SK-N-SH (cell line): ENCODE measurements around the gene TUBB4A. TPM values are rescaled to one million over a fixed set of nuclear protein-coding genes. Genes with fewer than 3 reads are reported as not detected.

Experiments
- CTCF ChIA-PET: fragments of 300-600, 350-600 bp; formaldehyde crosslinking; extraction: SDS; loops from one replicate; lab custom pipeline; 2021; lab: Yijun Ruan, JAX
- POLR2A ChIA-PET: fragments of 350-600 bp; sonication (Branson Sonifier 250); formaldehyde crosslinking; extraction: SDS; loops from one replicate; lab custom pipeline; 2020; ENCODE audit warnings: antibody characterized with exemption, inconsistent platforms; lab: Yijun Ruan, JAX
- DNase-seq: peaks from one replicate; pipeline ENCODE4 v3.0.0; 2012
- H2AFZ ChIP-seq: fragments of 200-600 bp; sonication (generic); 2 replicates; pipeline ENCODE4 v1.8.1; 2016; ENCODE audit warnings: antibody characterized with exemption, mild to moderate bottlenecking, low read depth
- H3F3A ChIP-seq: fragments of 200-600 bp; sonication (generic); replicated peaks from 2 replicates; pipeline ENCODE3; 2016; ENCODE audit warnings: antibody characterized with exemption, mild to moderate bottlenecking; ENCODE audit not compliant: insufficient read depth
- H3K27ac ChIP-seq, 2 experiments: fragments of 200-500 bp in 1 of 2; fragments of 200-600 bp in 1 of 2; sonication (Bioruptor generic) in 1 of 2; sonication (generic), shearing (Covaris generic) in 1 of 2; 2 replicates each; pipeline versions ENCODE4 v1.5.1 to v1.6.1; 2014 to 2016; ENCODE audit warnings: low read depth in 2 of 2, inconsistent platforms in 1 of 2, low read length in 1 of 2, mild to moderate bottlenecking in 1 of 2, mixed read lengths in 1 of 2
- H3K27me3 ChIP-seq: fragments of 200-600 bp; sonication (generic), shearing (Covaris generic); 2 replicates; pipeline ENCODE4 v1.6.1; 2016; ENCODE audit warnings: mixed run types; ENCODE audit not compliant: insufficient read depth
- H3K36me3 ChIP-seq, 2 experiments: fragments of 200-500 bp in 1 of 2; fragments of 200-600 bp in 1 of 2; sonication (Bioruptor generic) in 1 of 2; sonication (generic) in 1 of 2; replicated peaks in 1 of 2; 2 replicates each; pipeline versions ENCODE3 to v1.5.1; 2014 to 2016; ENCODE audit warnings: low read length in 1 of 2, mild to moderate bottlenecking in 1 of 2; ENCODE audit not compliant: insufficient read depth in 2 of 2, control insufficient read depth in 1 of 2
- H3K4me1 ChIP-seq, 2 experiments: fragments of 200-500 bp in 1 of 2; fragments of 200-600 bp in 1 of 2; sonication (Bioruptor generic) in 1 of 2; sonication (generic), shearing (Covaris generic) in 1 of 2; 2 replicates each; pipeline versions ENCODE4 v1.5.1 to v1.6.1; 2014 to 2016; ENCODE audit warnings: low read depth in 1 of 2, low read length in 1 of 2, mixed run types in 1 of 2; ENCODE audit not compliant: insufficient read depth in 2 of 2, control insufficient read depth in 1 of 2
- H3K4me2 ChIP-seq: fragments of 200-600 bp; sonication (generic), shearing (Covaris generic); 2 replicates; pipeline ENCODE4 v1.6.1; 2017; ENCODE audit warnings: mixed run types
- H3K4me3 ChIP-seq, 2 experiments: fragments of 200-500 bp in 1 of 2; fragments of 200-600 bp in 1 of 2; sonication (Bioruptor generic) in 1 of 2; sonication (generic), shearing (Covaris generic) in 1 of 2; 2 replicates each; pipeline versions ENCODE4 v1.5.1 to v1.8.1; 2014 to 2016; ENCODE audit warnings: low read depth in 2 of 2, inconsistent platforms in 1 of 2, low read length in 1 of 2, mild to moderate bottlenecking in 1 of 2, mixed read lengths in 1 of 2, moderate library complexity in 1 of 2
- H3K79me2 ChIP-seq: fragments of 200-600 bp; sonication (generic); 2 replicates; pipeline ENCODE4 v1.8.1; 2017; ENCODE audit warnings: mild to moderate bottlenecking; ENCODE audit not compliant: insufficient read depth
- H3K9ac ChIP-seq: fragments of 200-600 bp; sonication (generic); 2 replicates; pipeline ENCODE4 v1.6.1; 2017; ENCODE audit warnings: mixed run types
- H3K9me2 ChIP-seq: fragments of 200-600 bp; sonication (generic); 2 replicates; pipeline ENCODE4 v1.6.1; 2017; ENCODE audit warnings: mixed run types
- H3K9me3 ChIP-seq: fragments of 200-600 bp; sonication (generic); 2 replicates; pipeline ENCODE4 v1.6.1; 2017; ENCODE audit warnings: mixed run types, mild to moderate bottlenecking, moderate library complexity
- H4K20me1 ChIP-seq: fragments of 200-600 bp; sonication (generic); 2 replicates; pipeline ENCODE4 v1.6.1; 2017; ENCODE audit warnings: mild to moderate bottlenecking, mixed run types; ENCODE audit not compliant: insufficient read depth
- CHD2 ChIP-seq: fragments of 150-350 bp; IDR thresholded peaks from 2 replicates; pipeline ENCODE4 v1.6.1; 2018; ENCODE audit warnings: low read length; ENCODE audit not compliant: partially characterized antibody
- FOXJ3 ChIP-seq: sonication (generic); formaldehyde crosslinking; IDR thresholded peaks from 2 replicates; pipeline ENCODE4 v1.5.1; 2020; ENCODE audit warnings: mild to moderate bottlenecking, missing genetic modification reagents
- GABPA ChIP-seq: IDR thresholded peaks from 2 replicates; pipeline ENCODE4 v1.4.0; 2012; ENCODE audit warnings: low read depth, mild to moderate bottlenecking
- MEF2A ChIP-seq: IDR thresholded peaks from 2 replicates; pipeline ENCODE4 v1.4.0; 2012; ENCODE audit warnings: low read depth, borderline replicate concordance
- NFIC ChIP-seq: IDR thresholded peaks from 2 replicates; pipeline ENCODE4 v1.4.0; 2012; ENCODE audit warnings: borderline replicate concordance
- NRF1 ChIP-seq: IDR thresholded peaks from 2 replicates; pipeline ENCODE4 v1.6.1; 2012; ENCODE audit warnings: low read depth, mild to moderate bottlenecking, low read length
- POLR2AphosphoS5 ChIP-seq: IDR thresholded peaks from 2 replicates; pipeline ENCODE4 v1.6.1; 2012; ENCODE audit warnings: low read depth, low read length
- SIN3A ChIP-seq: IDR thresholded peaks from 2 replicates; pipeline ENCODE4 v1.6.1; 2012; ENCODE audit warnings: low read depth, mild to moderate bottlenecking, low read length, moderate library complexity, borderline replicate concordance
- TCF12 ChIP-seq: IDR thresholded peaks from 2 replicates; pipeline ENCODE4 v1.4.0; 2012
- TEAD4 ChIP-seq: IDR thresholded peaks from 2 replicates; pipeline ENCODE4 v1.4.0; 2012; ENCODE audit warnings: mild to moderate bottlenecking, borderline replicate concordance; ENCODE audit not compliant: insufficient read depth
- YY1 ChIP-seq: IDR thresholded peaks from 2 replicates; pipeline ENCODE4 v1.4.0; 2012; ENCODE audit warnings: low read depth, mild to moderate bottlenecking
- WGBS: methylation state at CpG from one replicate; pipeline ENCODE4 v1.1.6; 2017; ENCODE audit warnings: low lambda C conversion rate; 5-methylcytosine and 5-hydroxymethylcytosine counted together
- polyA plus RNA-seq, 3 experiments: library from polyadenylated mRNA; depleted of rRNA; stranded (reverse); fragments of >200 nt; gene quantifications; 2 replicates each; pipeline ENCODE4 v1.2.3, GENCODE V29; 2012
- TF ChIP-seq, protein P1 (sequence below): IDR thresholded peaks from 2 replicates; pipeline ENCODE4 v1.4.0; 2012; ENCODE audit warnings: low read depth
- TF ChIP-seq, protein P2 (sequence below): fragments of 150-350 bp; IDR thresholded peaks from 2 replicates; pipeline ENCODE4 v1.6.1; 2017; ENCODE audit warnings: antibody characterized with exemption, low read length, low read depth, borderline replicate concordance
- TF ChIP-seq, protein P3 (sequence below): fragments of 150-350 bp; IDR thresholded peaks from 2 replicates; pipeline ENCODE4 v1.6.1; 2016; ENCODE audit warnings: mild to moderate bottlenecking, low read depth, low read length

Gene TUBB4A
- polyA plus RNA-seq, 1 of the 3 experiments (the other 2 are of a cell fraction): 4.5 TPM

DNA sequence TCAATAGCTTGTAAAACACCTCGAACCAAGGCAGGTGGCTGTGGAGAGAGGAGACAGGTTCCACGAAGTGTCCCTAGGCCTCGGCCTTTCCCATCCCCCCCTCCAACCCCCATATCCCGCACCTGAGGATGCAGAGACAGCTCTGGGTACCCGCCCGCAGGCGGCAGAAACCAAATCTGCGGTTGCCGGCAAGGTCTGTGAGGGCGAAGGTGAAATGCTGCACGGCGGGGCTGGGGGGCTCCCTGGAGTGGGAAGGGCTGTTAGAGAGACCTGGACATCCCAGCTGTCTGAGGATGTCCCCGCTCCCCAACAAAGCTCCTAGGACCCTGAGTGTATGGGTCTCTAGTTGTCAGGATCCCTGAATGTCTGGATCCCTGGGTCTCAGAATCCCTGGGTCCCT, 23.3 kb downstream of the TUBB4A start:
- Histone ChIP-seq H3K36me3 (no peaks in the 10 kb centered on the region), H3K4me1 (peaks cover 0 to 14% of the 10 kb centered on the region in 2 experiments; a peak in 1 of 4 replicates), H3K9me3 (no peaks in the 10 kb centered on the region), H3K27me3 (peaks cover 20% of the 10 kb centered on the region), H4K20me1 (no peaks in the 10 kb centered on the region), H2AFZ (no peak overlapping the region), H3K9me2 (no peaks in the 10 kb centered on the region), H3K79me2 (no peaks in the 10 kb centered on the region), H3K4me3 (no peak overlapping the region), H3K4me2 (no peak overlapping the region), H3K27ac (no peak overlapping the region), H3F3A (no peaks in the 10 kb centered on the region), H3K9ac (no peak overlapping the region)
- ChIA-PET CTCF (no interaction called here), POLR2A (no interaction called here)
- TF ChIP-seq, protein P1, sequence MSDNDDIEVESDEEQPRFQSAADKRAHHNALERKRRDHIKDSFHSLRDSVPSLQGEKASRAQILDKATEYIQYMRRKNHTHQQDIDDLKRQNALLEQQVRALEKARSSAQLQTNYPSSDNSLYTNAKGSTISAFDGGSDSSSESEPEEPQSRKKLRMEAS: no peak
- TF ChIP-seq YY1 (no peak), NRF1 (no peak), FOXJ3 (CRISPR knock-in tag) (no peak), SIN3A (no peak), TEAD4 (no peak), NFIC (no peak), POLR2AphosphoS5 (no peak), MEF2A (no peak)
- TF ChIP-seq, protein P2, sequence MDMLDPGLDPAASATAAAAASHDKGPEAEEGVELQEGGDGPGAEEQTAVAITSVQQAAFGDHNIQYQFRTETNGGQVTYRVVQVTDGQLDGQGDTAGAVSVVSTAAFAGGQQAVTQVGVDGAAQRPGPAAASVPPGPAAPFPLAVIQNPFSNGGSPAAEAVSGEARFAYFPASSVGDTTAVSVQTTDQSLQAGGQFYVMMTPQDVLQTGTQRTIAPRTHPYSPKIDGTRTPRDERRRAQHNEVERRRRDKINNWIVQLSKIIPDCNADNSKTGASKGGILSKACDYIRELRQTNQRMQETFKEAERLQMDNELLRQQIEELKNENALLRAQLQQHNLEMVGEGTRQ: no peak
- no peak for DNase-seq
- WGBS: 85% methylated on average over 13 of the region's 13 CpGs

DNA sequence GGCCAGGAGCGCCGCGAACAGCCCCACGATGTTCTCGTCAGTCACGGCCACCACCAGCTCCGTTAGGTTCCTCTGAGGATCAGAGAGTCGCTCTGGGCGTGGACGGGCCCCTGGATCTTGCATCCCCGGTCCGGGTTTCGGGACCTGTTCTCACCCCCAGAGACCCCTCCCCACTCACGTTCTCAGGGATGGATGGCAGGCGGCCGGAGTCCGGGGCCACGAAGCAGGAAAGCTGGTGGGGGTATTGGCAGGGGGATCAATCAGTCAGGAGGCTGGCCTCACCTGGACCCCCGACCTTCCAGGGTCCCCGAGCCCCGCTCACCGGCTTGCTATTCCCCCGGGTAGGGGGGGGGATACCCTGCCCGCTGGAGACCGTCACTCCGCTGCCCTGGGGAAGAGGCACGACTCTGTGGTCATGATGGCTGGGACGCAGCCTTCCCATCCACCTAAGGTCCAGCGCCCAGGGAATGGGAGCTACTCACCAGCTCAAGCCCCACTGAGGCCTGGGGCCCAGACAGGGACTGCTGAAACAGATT, 25.1 kb downstream of the TUBB4A start:
- DNase-seq: no peak
- Histone ChIP-seq H3K36me3 (no peaks in the 10 kb centered on the region), H3F3A (no peaks in the 10 kb centered on the region), H3K4me3 (peak overlapping the region; percentile 37 to 39; a peak in 3 of 4 replicates), H2AFZ (no peak overlapping the region), H3K4me1 (peaks cover 0 to 14% of the 10 kb centered on the region in 2 experiments; a peak in 1 of 4 replicates), H3K27ac (no peak overlapping the region), H3K9me2 (no peaks in the 10 kb centered on the region), H3K27me3 (peaks cover 28% of the 10 kb centered on the region), H3K4me2 (peak overlapping the region; percentile 68), H3K9ac (no peak overlapping the region), H3K79me2 (no peaks in the 10 kb centered on the region), H3K9me3 (no peaks in the 10 kb centered on the region), H4K20me1 (no peaks in the 10 kb centered on the region)
- CTCF ChIA-PET: interaction anchor here (0.9 kb wide), 1 partner anchor 17 kb away, joined by 3 read pairs; the partner anchor contains the start of gene SLC25A23
- 33% methylated on average over 11 of the region's 29 CpGs for WGBS
- POLR2A ChIA-PET: no interaction called here
- TF ChIP-seq TCF12: no peak
- no peak for TF ChIP-seq CHD2
- no peak for TF ChIP-seq YY1
- no peak for TF ChIP-seq NRF1
- no peak for TF ChIP-seq GABPA
- no peak for TF ChIP-seq TEAD4
- TF ChIP-seq, protein P2: no peak
- TF ChIP-seq, protein P3, sequence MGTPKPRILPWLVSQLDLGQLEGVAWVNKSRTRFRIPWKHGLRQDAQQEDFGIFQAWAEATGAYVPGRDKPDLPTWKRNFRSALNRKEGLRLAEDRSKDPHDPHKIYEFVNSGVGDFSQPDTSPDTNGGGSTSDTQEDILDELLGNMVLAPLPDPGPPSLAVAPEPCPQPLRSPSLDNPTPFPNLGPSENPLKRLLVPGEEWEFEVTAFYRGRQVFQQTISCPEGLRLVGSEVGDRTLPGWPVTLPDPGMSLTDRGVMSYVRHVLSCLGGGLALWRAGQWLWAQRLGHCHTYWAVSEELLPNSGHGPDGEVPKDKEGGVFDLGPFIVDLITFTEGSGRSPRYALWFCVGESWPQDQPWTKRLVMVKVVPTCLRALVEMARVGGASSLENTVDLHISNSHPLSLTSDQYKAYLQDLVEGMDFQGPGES: no peak
